Panc1 (cell line): ENCODE measurements around the gene ZSWIM8. TPM values are rescaled to one million over a fixed set of nuclear protein-coding genes. Genes with fewer than 3 reads are reported as not detected.

Source experiments
- ATAC-seq: fragments of 200-7000 bp; cut with Tn5 transposase; 2 replicates; pipeline ENCODE4 v1.9.1; 2020; ENCODE audit warnings: mild to moderate bottlenecking, moderate library complexity
- BruUV-seq: library from RNA; stranded (reverse); fragments of 400-500 nt; replicated peaks from 2 replicates; lab custom pipeline; 2021; lab: Mats Ljungman, UMichigan
- CTCF ChIA-PET: fragments of 300-600 bp; sonication (Branson Sonifier 250); formaldehyde crosslinking; loops from one replicate; lab custom pipeline; 2022; ENCODE audit warnings: antibody characterized with exemption; lab: Charles Lee
- POLR2A ChIA-PET: fragments of 300-600 bp; sonication (Branson Sonifier 250); formaldehyde crosslinking; loops from one replicate; lab custom pipeline; 2022; ENCODE audit warnings: antibody characterized with exemption; lab: Charles Lee
- DNase-seq: peaks from one replicate; pipeline ENCODE4 v3.0.0-alpha.2; 2010; ENCODE audit warnings: low read depth, low spot score
- H3K27ac ChIP-seq: 2 replicates; pipeline ENCODE4 v1.5.1; 2011; ENCODE audit warnings: mild to moderate bottlenecking, low read length, inconsistent platforms
- H3K27me3 ChIP-seq: fragments of 200-500 bp; sonication (Bioruptor generic); 2 replicates; pipeline ENCODE4 v1.6.0; 2014; ENCODE audit warnings: low read length, inconsistent platforms; ENCODE audit not compliant: control insufficient read depth, insufficient read depth
- H3K36me3 ChIP-seq: fragments of 200-500 bp; sonication (Bioruptor generic); 2 replicates; pipeline ENCODE4 v1.5.1; 2014; ENCODE audit warnings: inconsistent platforms, mild to moderate bottlenecking, low read length, moderate library complexity; ENCODE audit not compliant: control insufficient read depth, insufficient read depth
- H3K4me1 ChIP-seq: 2 replicates; pipeline ENCODE4 v1.5.1; 2011; ENCODE audit warnings: inconsistent platforms, mild to moderate bottlenecking, low read length, moderate library complexity; ENCODE audit not compliant: control insufficient read depth, insufficient read depth
- H3K4me3 ChIP-seq, 2 experiments: 2 replicates each; pipeline ENCODE4 v1.5.1; 2011 to 2012; ENCODE audit warnings: low read depth in 2 of 2, low read length in 2 of 2, mild to moderate bottlenecking in 2 of 2, inconsistent platforms in 1 of 2, moderate library complexity in 1 of 2
- H3K9me3 ChIP-seq: fragments of 200-500 bp; sonication (Bioruptor generic); 2 replicates; pipeline ENCODE4 v1.5.1; 2014; ENCODE audit warnings: low read depth, mild to moderate bottlenecking, inconsistent platforms, low read length, moderate library complexity; ENCODE audit not compliant: control insufficient read depth, insufficient read depth
- POLR2AphosphoS5 ChIP-seq: IDR thresholded peaks from 2 replicates; pipeline ENCODE4 v1.6.1; 2012; ENCODE audit warnings: mild to moderate bottlenecking, low read depth, low read length, moderate library complexity
- SIN3A ChIP-seq: IDR thresholded peaks from 2 replicates; pipeline ENCODE4 v1.6.1; 2012; ENCODE audit warnings: low read depth, mild to moderate bottlenecking, low read length, moderate library complexity, borderline replicate concordance; ENCODE audit not compliant: insufficient read depth
- TCF7L2 ChIP-seq: IDR thresholded peaks from 2 replicates; pipeline ENCODE4 v1.6.1; 2011; ENCODE audit warnings: mild to moderate bottlenecking, low read depth, low read length, inconsistent platforms
- in situ Hi-C: cut with HindIII; loops from 2 replicates; pipeline ENCODE4 v1.10.0; 2016; ENCODE audit warnings: low sequenced_read_pairs, low pct_unique_long_range_greater_than_20kb
- intact Hi-C: fragments of 100-400 bp; cut with micrococcal nuclease; formaldehyde crosslinking; loops from one replicate; pipeline ENCODE4 v1.10.0; 2022; ENCODE audit not compliant: unreplicated experiment
- total RNA-seq: library from RNA; stranded (reverse); gene quantifications from one replicate; pipeline ENCODE4 v1.2.1, GENCODE V29; 2021; ENCODE audit not compliant: unreplicated experiment
- TF ChIP-seq, protein P1 (sequence below), 2 experiments: IDR thresholded peaks; 2 replicates each; pipeline ENCODE4 v1.6.1; 2011 to 2012; ENCODE audit warnings: low read depth in 2 of 2, control low read depth in 1 of 2, low read length in 1 of 2, mild to moderate bottlenecking in 1 of 2, moderate library complexity in 1 of 2; ENCODE audit not compliant: insufficient read depth in 1 of 2
- TF ChIP-seq, protein P2 (sequence below): fragments of 450-650 bp; IDR thresholded peaks from 2 replicates; pipeline ENCODE4 v1.5.1; 2017; ENCODE audit warnings: mild to moderate bottlenecking

Gene ZSWIM8
- total RNA-seq, 1 experiment from 2014 or later: 109 TPM

DNA sequence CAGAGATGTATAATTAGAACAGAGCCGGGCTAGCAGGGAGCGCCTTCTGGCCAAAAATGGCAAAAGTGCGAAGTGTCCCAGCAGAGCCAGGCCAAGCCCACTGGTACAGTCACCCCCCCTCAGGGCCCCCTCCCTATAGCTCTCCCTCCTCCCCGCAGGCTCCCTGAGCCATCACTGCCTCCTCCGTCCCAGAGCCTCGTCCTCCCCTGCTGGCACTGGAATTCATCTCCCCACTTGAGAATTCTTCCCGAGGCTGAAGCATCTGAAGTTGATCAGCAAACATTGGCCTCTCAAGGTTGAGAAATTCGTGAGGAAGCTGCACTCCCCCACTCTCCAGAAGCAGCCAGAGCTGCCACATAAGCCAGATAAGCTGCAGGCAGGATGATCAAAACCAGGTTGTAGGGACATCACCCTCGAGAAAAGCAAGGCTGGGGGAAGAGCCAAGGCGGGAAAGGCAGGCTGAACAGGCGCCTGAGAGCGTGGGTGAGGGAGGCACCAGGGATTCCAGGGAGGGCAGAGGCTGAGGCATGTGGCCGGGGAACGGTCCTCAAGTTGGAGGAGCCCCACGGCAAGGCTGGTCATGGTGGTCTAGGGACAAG, 65.6 kb downstream of the ZSWIM8 start:
- no peak for TF ChIP-seq TCF7L2
- TF ChIP-seq SIN3A: no peak
- TF ChIP-seq POLR2AphosphoS5: no peak
- TF ChIP-seq, protein P1, sequence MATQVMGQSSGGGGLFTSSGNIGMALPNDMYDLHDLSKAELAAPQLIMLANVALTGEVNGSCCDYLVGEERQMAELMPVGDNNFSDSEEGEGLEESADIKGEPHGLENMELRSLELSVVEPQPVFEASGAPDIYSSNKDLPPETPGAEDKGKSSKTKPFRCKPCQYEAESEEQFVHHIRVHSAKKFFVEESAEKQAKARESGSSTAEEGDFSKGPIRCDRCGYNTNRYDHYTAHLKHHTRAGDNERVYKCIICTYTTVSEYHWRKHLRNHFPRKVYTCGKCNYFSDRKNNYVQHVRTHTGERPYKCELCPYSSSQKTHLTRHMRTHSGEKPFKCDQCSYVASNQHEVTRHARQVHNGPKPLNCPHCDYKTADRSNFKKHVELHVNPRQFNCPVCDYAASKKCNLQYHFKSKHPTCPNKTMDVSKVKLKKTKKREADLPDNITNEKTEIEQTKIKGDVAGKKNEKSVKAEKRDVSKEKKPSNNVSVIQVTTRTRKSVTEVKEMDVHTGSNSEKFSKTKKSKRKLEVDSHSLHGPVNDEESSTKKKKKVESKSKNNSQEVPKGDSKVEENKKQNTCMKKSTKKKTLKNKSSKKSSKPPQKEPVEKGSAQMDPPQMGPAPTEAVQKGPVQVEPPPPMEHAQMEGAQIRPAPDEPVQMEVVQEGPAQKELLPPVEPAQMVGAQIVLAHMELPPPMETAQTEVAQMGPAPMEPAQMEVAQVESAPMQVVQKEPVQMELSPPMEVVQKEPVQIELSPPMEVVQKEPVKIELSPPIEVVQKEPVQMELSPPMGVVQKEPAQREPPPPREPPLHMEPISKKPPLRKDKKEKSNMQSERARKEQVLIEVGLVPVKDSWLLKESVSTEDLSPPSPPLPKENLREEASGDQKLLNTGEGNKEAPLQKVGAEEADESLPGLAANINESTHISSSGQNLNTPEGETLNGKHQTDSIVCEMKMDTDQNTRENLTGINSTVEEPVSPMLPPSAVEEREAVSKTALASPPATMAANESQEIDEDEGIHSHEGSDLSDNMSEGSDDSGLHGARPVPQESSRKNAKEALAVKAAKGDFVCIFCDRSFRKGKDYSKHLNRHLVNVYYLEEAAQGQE (IDR thresholded peaks at IDR 0.05; ENCODE audit: insufficient read depth in 1 of 2, low read depth in 2 of 2, low read length in 1 of 2): no peak
- TF ChIP-seq, protein P2, sequence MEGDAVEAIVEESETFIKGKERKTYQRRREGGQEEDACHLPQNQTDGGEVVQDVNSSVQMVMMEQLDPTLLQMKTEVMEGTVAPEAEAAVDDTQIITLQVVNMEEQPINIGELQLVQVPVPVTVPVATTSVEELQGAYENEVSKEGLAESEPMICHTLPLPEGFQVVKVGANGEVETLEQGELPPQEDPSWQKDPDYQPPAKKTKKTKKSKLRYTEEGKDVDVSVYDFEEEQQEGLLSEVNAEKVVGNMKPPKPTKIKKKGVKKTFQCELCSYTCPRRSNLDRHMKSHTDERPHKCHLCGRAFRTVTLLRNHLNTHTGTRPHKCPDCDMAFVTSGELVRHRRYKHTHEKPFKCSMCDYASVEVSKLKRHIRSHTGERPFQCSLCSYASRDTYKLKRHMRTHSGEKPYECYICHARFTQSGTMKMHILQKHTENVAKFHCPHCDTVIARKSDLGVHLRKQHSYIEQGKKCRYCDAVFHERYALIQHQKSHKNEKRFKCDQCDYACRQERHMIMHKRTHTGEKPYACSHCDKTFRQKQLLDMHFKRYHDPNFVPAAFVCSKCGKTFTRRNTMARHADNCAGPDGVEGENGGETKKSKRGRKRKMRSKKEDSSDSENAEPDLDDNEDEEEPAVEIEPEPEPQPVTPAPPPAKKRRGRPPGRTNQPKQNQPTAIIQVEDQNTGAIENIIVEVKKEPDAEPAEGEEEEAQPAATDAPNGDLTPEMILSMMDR: no peak

More for the DNA sequence above, 65.6 kb downstream of the ZSWIM8 start:
- Histone ChIP-seq H3K9me3 (no peaks in the 10 kb centered on the region), H3K27ac (no peak overlapping the region), H3K36me3 (peaks cover 13% of the 10 kb centered on the region; the same call in 1 of the 2 replicates), H3K4me1 (no peaks in the 10 kb centered on the region), H3K4me3 (no peak overlapping the region), H3K27me3 (no peaks in the 10 kb centered on the region)
- intact Hi-C loops (no loop called here), in situ Hi-C loops (no loop called here)
- ATAC-seq (0 out of 2 replicates have a peak, but pooled peaks have one; percentile 8), DNase-seq (no peak)
- no TSS peak for BruUV-seq
- ChIA-PET POLR2A (interaction anchor here (0.6 kb wide), 1 partner anchor 213 kb away, joined by 13 read pairs; no protein-coding TSS in a partner anchor), CTCF (interaction anchor here (0.6 to 0.8 kb wide), 2 partner anchors 12 to 276 kb away, joined by 4 to 5 read pairs; no protein-coding TSS in a partner anchor)

Other genes with a start within 250 kb of the ZSWIM8 start
- gene USP54, start 194.3 kb upstream of the ZSWIM8 start, total RNA-seq: 32.8 TPM
- gene MYOZ1, start 144.1 kb upstream of the ZSWIM8 start, total RNA-seq: not detected
- gene SYNPO2L, start 129.6 kb upstream of the ZSWIM8 start, total RNA-seq: not detected
- 6.6 TPM for gene AGAP5, start 87.5 kb upstream of the ZSWIM8 start, total RNA-seq
- 113 TPM for gene SEC24C, start 41.2 kb upstream of the ZSWIM8 start, total RNA-seq
- 41.2 TPM for gene CHCHD1, start 3.6 kb upstream of the ZSWIM8 start, total RNA-seq
- gene NDST2, start 26.0 kb downstream of the ZSWIM8 start, total RNA-seq: 49.0 TPM
- 41.4 TPM for gene CAMK2G, start 88.9 kb downstream of the ZSWIM8 start, total RNA-seq
- 305 TPM for gene PLAU, start 125.5 kb downstream of the ZSWIM8 start, total RNA-seq
- 495 TPM for gene VCL, start 212.5 kb downstream of the ZSWIM8 start, total RNA-seq